ENCODE results near the gene SPRYD3.

Gene SPRYD3

DNA sequence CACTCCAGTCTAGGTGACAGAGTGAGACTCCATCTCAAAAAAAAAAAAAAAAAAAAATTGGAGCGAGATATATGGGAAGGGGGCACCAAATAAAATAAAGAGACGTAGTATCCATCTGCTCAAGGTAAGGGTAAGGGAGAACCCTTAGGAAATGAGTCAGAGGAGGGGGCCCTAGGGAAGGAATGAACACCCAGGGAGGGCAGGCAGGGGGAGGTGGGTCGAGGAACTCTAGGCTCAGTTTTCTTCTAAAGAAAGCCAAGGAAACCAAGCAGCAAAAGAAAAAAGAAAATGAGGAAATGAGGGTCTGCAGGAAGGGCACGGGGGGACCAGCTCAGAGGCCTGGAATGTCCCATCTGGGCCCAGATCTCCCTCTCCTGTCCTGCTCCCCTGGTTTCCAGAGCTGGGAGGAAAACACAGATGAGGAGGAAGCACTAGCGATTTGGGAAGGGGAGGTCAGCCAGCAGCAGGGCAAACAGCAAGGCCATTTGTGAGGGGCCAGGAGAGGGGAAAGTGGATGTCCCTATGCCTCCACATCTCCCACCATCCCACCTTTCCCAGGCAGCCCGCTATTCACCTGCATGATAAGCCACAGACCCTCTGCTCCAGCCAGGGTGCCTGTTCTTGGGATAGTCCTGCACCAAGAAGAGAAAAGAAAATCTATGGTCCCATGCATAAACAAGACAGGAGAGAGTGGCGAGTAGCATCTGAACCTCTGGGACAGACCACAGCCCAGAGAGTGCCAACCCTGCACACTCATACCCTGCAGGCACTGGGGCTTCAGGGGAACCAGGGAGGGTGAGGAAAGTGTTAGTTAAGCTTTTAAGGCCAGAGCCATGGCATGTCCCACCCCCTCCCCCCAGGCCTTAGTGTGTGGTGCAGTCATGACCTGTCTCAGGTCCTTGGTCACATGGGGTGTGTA is 11.9 kb downstream of the SPRYD3 start:
- H3K4me3 ChIP-seq (ENCODE audit: low read depth, low read length): no peak overlapping the region
- ChIA-PET CTCF (interaction anchor here (0.7 to 11.5 kb wide), 13 partner anchors 11 to 220 kb away, joined by 3 to 264 read pairs (median 13); partner anchors contain the start of genes ESPL1, IGFBP6, SOAT2 and SPRYD3), POLR2A (interaction anchor here (1.0 to 2.1 kb wide), 3 partner anchors 12 to 27 kb away, joined by 4 to 18 read pairs (median 11); partner anchors contain the start of gene SPRYD3)
- H3K27ac ChIP-seq (ENCODE audit: extremely low read depth, low read depth, low read length): no peak overlapping the region
- no peaks in the 10 kb centered on the region for H3K9me3 ChIP-seq (ENCODE audit: control insufficient read depth, insufficient read depth, low read depth, low read length)
- TF ChIP-seq IKZF3 (tag by site-specific recombination; IDR thresholded peaks at IDR 0.05): no peak
- TF ChIP-seq TRIM28 (IDR thresholded peaks at IDR 0.05; ENCODE audit: borderline replicate concordance, low read length): no peak
- TF ChIP-seq, protein P1, sequence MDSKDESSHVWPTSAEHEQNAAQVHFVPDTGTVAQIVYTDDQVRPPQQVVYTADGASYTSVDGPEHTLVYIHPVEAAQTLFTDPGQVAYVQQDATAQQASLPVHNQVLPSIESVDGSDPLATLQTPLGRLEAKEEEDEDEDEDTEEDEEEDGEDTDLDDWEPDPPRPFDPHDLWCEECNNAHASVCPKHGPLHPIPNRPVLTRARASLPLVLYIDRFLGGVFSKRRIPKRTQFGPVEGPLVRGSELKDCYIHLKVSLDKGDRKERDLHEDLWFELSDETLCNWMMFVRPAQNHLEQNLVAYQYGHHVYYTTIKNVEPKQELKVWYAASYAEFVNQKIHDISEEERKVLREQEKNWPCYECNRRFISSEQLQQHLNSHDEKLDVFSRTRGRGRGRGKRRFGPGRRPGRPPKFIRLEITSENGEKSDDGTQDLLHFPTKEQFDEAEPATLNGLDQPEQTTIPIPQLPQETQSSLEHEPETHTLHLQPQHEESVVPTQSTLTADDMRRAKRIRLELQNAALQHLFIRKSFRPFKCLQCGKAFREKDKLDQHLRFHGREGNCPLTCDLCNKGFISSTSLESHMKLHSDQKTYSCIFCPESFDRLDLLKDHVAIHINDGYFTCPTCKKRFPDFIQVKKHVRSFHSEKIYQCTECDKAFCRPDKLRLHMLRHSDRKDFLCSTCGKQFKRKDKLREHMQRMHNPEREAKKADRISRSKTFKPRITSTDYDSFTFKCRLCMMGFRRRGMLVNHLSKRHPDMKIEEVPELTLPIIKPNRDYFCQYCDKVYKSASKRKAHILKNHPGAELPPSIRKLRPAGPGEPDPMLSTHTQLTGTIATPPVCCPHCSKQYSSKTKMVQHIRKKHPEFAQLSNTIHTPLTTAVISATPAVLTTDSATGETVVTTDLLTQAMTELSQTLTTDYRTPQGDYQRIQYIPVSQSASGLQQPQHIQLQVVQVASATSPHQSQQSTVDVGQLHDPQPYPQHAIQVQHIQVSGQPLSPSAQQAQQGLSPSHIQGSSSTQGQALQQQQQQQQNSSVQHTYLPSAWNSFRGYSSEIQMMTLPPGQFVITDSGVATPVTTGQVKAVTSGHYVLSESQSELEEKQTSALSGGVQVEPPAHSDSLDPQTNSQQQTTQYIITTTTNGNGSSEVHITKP (tag by site-specific recombination; IDR thresholded peaks at IDR 0.05): 0 out of 2 replicates have a peak, but pooled peaks have one; percentile 24
- TF ChIP-seq KLF7 (tag by site-specific recombination; IDR thresholded peaks at IDR 0.05; ENCODE audit: borderline replicate concordance): no peak
- no peak for TF ChIP-seq ZNF571 (tag by site-specific recombination; IDR thresholded peaks at IDR 0.05)
- TF ChIP-seq ZIC2 (tag by site-specific recombination; IDR thresholded peaks at IDR 0.05): no peak
- 0 out of 2 replicates have a peak, but pooled peaks cover 2% of the 10 kb centered on the region for H3K4me1 ChIP-seq (ENCODE audit: control insufficient read depth, insufficient read depth, low read length)
- H3K36me3 ChIP-seq (ENCODE audit: control insufficient read depth in 2 of 2, insufficient read depth in 1 of 2, low read length in 2 of 2): peaks cover 0 to 57% of the 10 kb centered on the region in 2 experiments; a peak in 2 of 3 replicates

DNA sequence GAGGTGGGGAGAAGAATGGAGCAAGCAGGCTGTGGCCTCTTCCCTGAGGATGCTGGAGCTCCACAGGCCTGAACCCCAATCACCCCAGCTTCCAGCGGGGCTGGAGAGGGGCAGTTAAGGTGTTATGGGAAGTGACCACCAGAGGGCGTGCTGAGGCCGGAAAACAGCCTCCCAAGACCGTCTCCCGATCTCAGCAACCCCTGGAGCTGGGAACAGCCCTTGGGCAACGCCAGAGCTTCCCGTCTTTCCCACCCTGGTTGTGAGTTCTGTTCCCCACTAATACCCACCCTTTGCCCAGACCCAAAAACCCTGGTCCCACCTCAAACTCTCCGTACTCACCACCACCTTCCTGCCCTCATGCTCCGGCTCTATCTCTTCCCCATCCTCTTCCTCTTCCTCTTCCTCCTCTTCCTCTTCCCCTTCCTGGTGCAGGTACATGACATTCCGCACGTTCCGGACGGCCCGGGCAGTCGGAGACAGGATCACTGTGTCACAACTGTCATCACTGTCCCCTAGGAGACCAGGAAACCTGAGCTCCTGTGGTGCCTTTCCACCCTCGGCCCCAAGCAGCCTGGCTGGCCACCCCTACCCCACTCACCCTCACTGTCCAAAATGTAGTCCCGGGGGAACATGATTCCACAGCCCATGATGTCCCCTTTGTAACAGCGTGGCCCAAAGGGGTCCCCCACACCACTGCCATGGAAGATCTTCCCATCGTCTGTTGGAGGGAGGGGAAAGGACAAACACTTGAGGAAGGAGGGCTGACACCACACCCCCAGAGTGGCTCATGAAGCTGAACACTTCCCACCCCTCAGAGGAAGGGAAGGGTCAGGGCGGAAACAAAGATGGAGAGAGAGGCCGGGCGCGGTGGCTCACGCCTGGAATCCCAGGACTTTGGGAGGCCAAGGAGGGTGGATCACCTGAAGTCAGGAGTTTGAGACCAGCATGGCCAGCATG is 12.9 kb downstream of the SPRYD3 start:
- no peak overlapping the region for H3K4me3 ChIP-seq (ENCODE audit: low read depth, low read length)
- H3K27ac ChIP-seq (ENCODE audit: extremely low read depth, low read depth, low read length): no peak overlapping the region
- H3K4me1 ChIP-seq (ENCODE audit: control insufficient read depth, insufficient read depth, low read length): peaks cover 4% of the 10 kb centered on the region
- POLR2A ChIA-PET: interaction anchor here (0.6 to 2.7 kb wide), 7 partner anchors 11 to 147 kb away, joined by 3 to 18 read pairs (median 4); partner anchors contain the start of gene SPRYD3
- no peaks in the 10 kb centered on the region for H3K9me3 ChIP-seq (ENCODE audit: control insufficient read depth, insufficient read depth, low read depth, low read length)
- CTCF ChIA-PET: interaction anchor here (0.5 to 11.5 kb wide), 62 partner anchors 8 to 678 kb away, joined by 3 to 264 read pairs (median 4); partner anchors contain the start of genes AAAS, ATP5MC2, ESPL1 and IGFBP6
- H3K36me3 ChIP-seq (ENCODE audit: control insufficient read depth in 2 of 2, insufficient read depth in 1 of 2, low read length in 2 of 2): peaks cover 0 to 59% of the 10 kb centered on the region in 2 experiments; a peak in 2 of 3 replicates
- TF ChIP-seq ZNF394 (tag by site-specific recombination; IDR thresholded peaks at IDR 0.05; ENCODE audit: borderline replicate concordance) (no peak; the same call in 1 of the 2 replicates), ZIC2 (tag by site-specific recombination; IDR thresholded peaks at IDR 0.05) (0 out of 2 replicates have a peak, but pooled peaks have one; percentile 14), ZNF10 (tag by site-specific recombination; IDR thresholded peaks at IDR 0.05) (no peak; the same call in 1 of the 2 replicates), ZNF157 (tag by site-specific recombination; IDR thresholded peaks at IDR 0.05) (no peak), SCRT2 (tag by site-specific recombination; IDR thresholded peaks at IDR 0.05) (no peak), ZFP37 (tag by site-specific recombination; IDR thresholded peaks at IDR 0.05) (peak; percentile 50; the same call in 1 of the 2 replicates), ZNF623 (tag by site-specific recombination; IDR thresholded peaks at IDR 0.05) (no peak), ZNF214 (tag by site-specific recombination; IDR thresholded peaks at IDR 0.05; ENCODE audit: borderline replicate concordance) (no peak), ZNF571 (tag by site-specific recombination; IDR thresholded peaks at IDR 0.05) (no peak), ZNF677 (tag by site-specific recombination; IDR thresholded peaks at IDR 0.05) (no peak), ZNF223 (tag by site-specific recombination; IDR thresholded peaks at IDR 0.05) (no peak), ZSCAN16 (tag by site-specific recombination; IDR thresholded peaks at IDR 0.05) (no peak), ZNF211 (tag by site-specific recombination; IDR thresholded peaks at IDR 0.05; ENCODE audit: low read depth) (no peak), ZNF629 (tag by site-specific recombination; IDR thresholded peaks at IDR 0.05) (0 out of 2 replicates have a peak, but pooled peaks have one; percentile 17), MYNN (tag by site-specific recombination; IDR thresholded peaks at IDR 0.05; ENCODE audit: borderline replicate concordance) (no peak)
- TF ChIP-seq, protein P2, sequence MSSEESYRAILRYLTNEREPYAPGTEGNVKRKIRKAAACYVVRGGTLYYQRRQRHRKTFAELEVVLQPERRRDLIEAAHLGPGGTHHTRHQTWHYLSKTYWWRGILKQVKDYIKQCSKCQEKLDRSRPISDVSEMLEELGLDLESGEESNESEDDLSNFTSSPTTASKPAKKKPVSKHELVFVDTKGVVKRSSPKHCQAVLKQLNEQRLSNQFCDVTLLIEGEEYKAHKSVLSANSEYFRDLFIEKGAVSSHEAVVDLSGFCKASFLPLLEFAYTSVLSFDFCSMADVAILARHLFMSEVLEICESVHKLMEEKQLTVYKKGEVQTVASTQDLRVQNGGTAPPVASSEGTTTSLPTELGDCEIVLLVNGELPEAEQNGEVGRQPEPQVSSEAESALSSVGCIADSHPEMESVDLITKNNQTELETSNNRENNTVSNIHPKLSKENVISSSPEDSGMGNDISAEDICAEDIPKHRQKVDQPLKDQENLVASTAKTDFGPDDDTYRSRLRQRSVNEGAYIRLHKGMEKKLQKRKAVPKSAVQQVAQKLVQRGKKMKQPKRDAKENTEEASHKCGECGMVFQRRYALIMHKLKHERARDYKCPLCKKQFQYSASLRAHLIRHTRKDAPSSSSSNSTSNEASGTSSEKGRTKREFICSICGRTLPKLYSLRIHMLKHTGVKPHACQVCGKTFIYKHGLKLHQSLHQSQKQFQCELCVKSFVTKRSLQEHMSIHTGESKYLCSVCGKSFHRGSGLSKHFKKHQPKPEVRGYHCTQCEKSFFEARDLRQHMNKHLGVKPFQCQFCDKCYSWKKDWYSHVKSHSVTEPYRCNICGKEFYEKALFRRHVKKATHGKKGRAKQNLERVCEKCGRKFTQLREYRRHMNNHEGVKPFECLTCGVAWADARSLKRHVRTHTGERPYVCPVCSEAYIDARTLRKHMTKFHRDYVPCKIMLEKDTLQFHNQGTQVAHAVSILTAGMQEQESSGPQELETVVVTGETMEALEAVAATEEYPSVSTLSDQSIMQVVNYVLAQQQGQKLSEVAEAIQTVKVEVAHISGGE (tag by site-specific recombination; conservative IDR thresholded peaks at IDR 0.05; ENCODE audit: low read depth): no peak; the same call in 1 of the 2 replicates
- TF ChIP-seq, protein P3, sequence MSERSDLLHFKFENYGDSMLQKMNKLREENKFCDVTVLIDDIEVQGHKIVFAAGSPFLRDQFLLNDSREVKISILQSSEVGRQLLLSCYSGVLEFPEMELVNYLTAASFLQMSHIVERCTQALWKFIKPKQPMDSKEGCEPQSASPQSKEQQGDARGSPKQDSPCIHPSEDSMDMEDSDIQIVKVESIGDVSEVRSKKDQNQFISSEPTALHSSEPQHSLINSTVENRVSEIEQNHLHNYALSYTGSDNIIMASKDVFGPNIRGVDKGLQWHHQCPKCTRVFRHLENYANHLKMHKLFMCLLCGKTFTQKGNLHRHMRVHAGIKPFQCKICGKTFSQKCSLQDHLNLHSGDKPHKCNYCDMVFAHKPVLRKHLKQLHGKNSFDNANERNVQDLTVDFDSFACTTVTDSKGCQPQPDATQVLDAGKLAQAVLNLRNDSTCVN (tag by site-specific recombination; optimal IDR thresholded peaks at IDR 0.05): no peak
